NCI-H2227 treated with DMSO at 0.1 percent for 48 hours (cell line): Measurements from ENCODE around the gene TMEM192.
"Not testable (repeated sequence)": the region's sequence is repeated elsewhere in the genome, so short reads cannot be mapped to it uniquely, and the experiment has no call there.

Source experiments
- DNase-seq: peaks from one replicate; lab custom pipeline; 2025; lab: John Stamatoyannopoulos, UW

Gene TMEM192

GRCh38 chr4:165092187-165092586 lies 20.5 kb downstream of the TMEM192 start:
- DNase-seq = not testable (repeated sequence)

DNA sequence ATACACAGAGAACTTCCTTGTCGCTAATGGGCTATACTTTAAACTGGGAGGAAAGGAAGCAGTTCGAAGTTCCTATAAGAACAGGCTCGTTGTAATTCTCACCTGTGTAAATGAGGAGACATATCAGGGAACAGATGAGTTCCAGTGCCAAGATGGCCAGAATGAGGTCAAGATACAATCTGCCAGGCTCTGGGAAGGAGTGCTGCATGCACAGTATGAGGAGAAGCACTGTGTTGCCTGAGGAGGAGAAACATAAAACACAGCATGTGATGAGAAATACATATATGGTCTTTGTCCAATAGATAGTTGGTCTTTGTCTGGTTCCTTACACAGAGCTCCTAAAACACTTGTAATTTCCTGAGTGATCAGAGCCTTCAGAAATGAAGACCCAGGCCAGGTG lies 24.3 kb downstream of the TMEM192 start:
- DNase-seq = no peak

- no peak for DNase-seq
These were observed 26.7 kb downstream of the TMEM192 start for GRCh38 chr4:165085946-165086345.

DNA sequence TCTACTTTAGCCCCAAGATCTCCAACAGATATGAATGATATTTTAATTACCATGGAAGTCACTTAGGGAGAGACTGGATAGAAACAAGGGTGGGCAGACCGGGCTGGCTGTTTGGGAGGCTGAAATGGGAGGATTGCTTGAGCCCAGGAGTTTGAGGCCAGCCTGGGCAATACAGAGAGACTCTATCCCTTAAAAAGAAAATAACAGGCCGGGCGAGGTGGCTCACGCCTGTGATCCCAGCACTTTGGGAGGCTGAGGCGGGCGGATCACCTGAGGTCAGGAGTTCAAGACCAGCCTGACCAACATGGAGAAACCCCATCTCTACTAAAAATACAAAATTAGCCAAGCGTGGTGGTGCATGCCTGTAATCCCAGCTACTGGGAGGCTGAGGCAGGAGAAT lies 27.9 kb downstream of the TMEM192 start:
- DNase-seq = not testable (repeated sequence)

DNA sequence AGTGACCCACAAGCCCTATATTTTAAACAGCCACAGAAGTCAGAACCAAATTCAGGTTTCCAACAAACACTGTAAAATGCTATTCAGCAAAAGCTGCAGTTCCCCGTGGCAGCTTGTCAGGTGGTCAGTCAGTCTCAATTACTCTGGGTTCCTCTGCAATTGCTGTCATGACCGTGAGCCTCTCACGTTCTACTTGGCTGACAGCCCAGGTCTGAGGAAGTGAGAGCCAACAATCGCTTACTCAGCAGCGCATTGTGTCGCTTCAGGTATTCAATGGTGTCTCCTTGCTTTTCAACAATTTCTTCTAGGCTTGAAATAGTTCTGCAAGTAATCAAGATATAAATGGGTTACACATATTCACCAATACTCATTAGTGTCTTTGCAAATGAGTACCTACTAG lies 33.2 kb downstream of the TMEM192 start:
- peak; percentile 9 for DNase-seq

DNA sequence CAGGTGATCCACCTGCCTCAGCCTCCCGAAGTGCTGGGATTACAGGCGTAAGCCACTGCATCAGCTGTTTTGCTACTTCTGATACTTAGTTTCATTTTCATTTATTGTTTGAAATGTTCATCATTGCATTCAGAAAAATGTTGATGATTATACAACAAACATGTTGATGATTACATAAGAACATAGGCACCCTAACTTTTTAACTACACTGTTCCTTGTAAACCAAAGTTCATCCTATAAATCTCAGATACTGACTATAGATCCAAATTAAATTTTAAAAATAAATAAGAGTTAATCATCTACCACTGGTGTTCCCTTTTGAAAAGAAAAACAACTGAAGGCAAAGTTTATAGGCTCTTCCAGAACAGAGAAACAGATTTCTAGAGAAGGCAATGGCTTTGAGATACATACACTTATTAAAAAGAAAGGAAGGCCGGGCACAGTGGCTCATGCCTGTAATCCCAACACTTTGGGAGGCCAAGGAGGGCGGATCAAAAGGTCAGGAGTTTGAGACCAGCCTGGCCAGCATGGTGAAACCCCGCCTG lies 35.6 kb downstream of the TMEM192 start:
- no peak for DNase-seq

GRCh38 chr4:165073346-165073745 lies 39.3 kb downstream of the TMEM192 start:
- DNase-seq = not testable (repeated sequence)

DNA sequence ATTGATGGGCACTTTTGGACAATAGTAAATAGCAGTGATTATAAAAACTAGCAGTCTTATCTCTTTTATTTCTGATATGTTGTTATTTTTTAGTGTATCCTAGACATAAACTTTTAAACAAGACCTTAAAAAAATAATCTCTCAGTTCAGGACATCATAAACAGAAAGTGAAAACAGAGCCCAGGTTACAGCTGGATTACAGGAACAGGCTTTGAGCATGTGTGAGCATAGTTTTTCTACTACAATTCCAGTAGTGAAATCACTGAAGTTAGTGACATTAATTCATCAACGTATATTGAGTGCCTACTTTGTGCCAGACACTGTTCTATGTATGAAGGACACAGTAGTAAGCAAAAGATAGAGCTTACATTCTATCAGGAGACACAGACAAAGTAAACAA lies 42.1 kb downstream of the TMEM192 start:
- DNase-seq = no peak

- DNase-seq = no peak
These were observed 51.7 kb downstream of the TMEM192 start for GRCh38 chr4:165060938-165061337.

DNA sequence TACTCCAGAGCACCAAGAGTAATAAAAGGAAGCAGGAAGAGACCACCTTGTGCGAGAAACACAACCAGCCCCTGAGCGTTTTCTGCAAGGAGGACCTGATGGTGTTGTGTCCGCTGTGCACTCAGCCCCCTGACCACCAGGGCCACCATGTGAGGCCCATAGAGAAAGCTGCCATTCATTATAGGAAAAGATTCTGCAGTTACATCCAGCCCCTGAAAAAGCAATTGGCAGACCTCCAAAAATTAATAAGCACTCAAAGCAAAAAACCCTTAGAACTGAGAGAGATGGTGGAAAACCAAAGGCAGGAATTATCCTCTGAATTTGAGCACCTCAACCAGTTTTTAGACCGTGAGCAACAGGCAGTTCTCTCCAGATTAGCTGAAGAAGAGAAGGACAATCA lies 53.3 kb downstream of the TMEM192 start:
- peak; percentile 52 for DNase-seq

DNA sequence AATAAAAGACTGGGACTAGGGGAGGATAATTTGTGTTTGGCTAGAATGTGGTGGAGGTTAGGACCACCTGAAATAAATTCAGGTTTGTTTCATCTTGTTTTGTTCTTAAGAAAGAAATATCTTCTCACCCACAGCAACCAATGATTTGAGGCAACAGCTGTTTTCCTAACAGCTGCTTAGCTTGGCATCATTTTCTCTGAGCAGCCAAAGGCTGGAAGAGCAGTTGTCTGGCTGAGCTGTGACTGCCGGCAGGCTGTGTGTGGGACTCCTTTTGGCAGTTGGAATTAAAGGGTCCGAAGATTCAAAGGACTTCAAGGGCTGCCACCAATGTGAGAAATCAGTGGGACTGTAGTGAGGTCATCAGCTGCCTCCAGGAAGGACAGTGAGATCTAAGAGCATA lies 54.0 kb downstream of the TMEM192 start:
- DNase-seq = no peak

- no peak for DNase-seq
These were observed 57.1 kb downstream of the TMEM192 start for GRCh38 chr4:165055601-165056000.

GRCh38 chr4:165053645-165054044 lies 59.0 kb downstream of the TMEM192 start, which contains the start of gene TRIM75:
TSS of gene TRIM75 (plus strand) at chr4:165053866. CDS start at chr4:165059148, 5,282 bp downstream.
- no peak for DNase-seq

DNA sequence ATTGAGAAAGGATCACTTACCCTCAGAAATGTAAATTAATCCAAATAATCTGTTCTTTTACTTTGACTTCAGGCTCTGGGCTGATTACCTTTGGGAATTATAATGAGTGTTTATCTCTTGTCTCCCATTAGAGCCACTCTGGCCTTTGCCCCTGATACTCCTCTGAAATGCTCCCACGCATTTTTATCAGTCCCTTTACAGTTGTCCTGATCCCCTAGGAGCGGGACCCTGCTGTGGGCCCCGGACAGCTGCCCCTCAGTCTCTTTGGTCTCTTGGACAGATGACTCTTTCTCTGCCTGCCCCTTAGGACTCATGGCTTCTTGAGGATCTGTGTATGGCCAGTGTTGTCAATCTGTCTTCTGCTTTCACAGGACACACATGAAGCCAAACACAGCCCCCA lies 60.0 kb downstream of the TMEM192 start:
- DNase-seq = no peak

- DNase-seq = no peak
These were observed 64.5 kb downstream of the TMEM192 start for GRCh38 chr4:165048170-165048569.

GRCh38 chr4:165031436-165032211 lies 81.0 kb downstream of the TMEM192 start, which contains the start of gene TRIM60:
TSS of gene TRIM60 (plus strand) at chr4:165031999. CDS start at chr4:165040073, 8,074 bp downstream.
- DNase-seq = no peak

- no peak for DNase-seq
These were observed 84.8 kb downstream of the TMEM192 start for GRCh38 chr4:165027762-165028402.

DNA sequence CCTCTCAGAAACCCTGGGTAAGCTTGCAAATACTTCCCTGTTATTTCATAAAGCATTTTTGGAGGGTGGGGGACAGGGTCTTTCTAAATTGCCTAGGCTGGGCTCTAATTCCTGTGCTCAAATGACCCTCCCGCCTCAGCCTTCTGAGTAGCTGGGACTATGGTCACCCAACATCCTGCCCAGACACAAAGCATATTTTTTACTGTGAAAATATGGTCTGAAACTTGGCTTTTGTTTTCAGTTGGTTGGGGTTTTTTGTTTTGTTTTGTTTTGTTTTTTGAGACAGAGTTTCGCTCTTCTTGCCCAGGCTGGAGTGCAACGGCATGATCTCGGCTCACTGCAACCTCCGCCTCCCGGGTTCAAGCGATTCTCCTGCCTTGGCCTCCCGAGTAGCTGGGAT lies 86.9 kb downstream of the TMEM192 start:
- DNase-seq = not testable (repeated sequence)
